Central memory CD8-positive, alpha-beta T cell (primary cell): Measurements from ENCODE around the gene ILRUN.
"Not testable (repeated sequence)": the region's sequence is repeated elsewhere in the genome, so short reads cannot be mapped to it uniquely, and the experiment has no call there.

ENCODE experiments used
- ATAC-seq: fragments of 150-1000 bp; cut with Tn5 transposase; replicated peaks from 2 replicates; pipeline ENCODE4 v1.10.0; 2022; ENCODE audit warnings: mild to moderate bottlenecking, moderate FRiP score, moderate number of reproducible peaks; ENCODE audit not compliant: poor library complexity, severe bottlenecking; ENCODE audit errors: extremely low read depth
- DNase-seq, 2 donors: peaks; one replicate each; pipeline ENCODE4 v3.0.0; 2021; ENCODE audit warnings: low spot score in 2 of 2
- H3K27ac Mint-ChIP-seq: one replicate; pipeline ENCODE4 v1.8.0; 2022; ENCODE audit warnings: low read depth, mild to moderate bottlenecking, moderate library complexity, mixed read lengths
- H3K27me3 Mint-ChIP-seq: one replicate; pipeline ENCODE4 v1.8.0; 2022; ENCODE audit warnings: mixed read lengths
- H3K36me3 Mint-ChIP-seq: one replicate; pipeline ENCODE4 v1.8.0; 2022; ENCODE audit warnings: mild to moderate bottlenecking, moderate library complexity, mixed read lengths; ENCODE audit not compliant: insufficient read depth
- H3K4me1 Mint-ChIP-seq: one replicate; pipeline ENCODE4 v1.8.0; 2022; ENCODE audit warnings: mixed read lengths
- H3K4me3 Mint-ChIP-seq: one replicate; pipeline ENCODE4 v1.8.0; 2022; ENCODE audit warnings: mild to moderate bottlenecking, moderate library complexity, mixed read lengths
- H3K9me3 Mint-ChIP-seq: one replicate; pipeline ENCODE4 v1.8.0; 2022; ENCODE audit warnings: mixed read lengths

Gene ILRUN

DNA sequence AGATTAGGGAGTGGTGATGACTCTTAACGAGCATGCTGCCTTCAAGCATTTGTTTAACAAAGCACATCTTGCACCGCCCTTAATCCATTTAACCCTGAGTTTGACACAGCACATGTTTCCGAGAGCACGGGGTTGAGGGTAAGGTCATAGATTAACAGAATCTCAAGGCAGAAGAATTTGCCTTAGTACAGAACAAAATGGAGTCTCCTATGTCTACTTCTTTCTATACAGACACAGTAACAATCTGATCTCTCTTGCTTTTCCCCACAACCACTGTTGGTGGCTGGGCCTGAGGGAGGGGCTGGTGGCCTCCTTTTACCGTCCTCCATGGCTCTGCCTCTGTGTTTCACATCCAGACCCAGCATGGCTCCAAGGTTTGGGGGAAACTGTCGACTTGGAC is 23.6 kb upstream of the ILRUN start:
- H3K36me3 Mint-ChIP-seq, DNase-seq, H3K27ac Mint-ChIP-seq, H3K27me3 Mint-ChIP-seq, H3K9me3 Mint-ChIP-seq, ATAC-seq, H3K4me1 Mint-ChIP-seq, H3K4me3 Mint-ChIP-seq: not testable (repeated sequence)

DNA sequence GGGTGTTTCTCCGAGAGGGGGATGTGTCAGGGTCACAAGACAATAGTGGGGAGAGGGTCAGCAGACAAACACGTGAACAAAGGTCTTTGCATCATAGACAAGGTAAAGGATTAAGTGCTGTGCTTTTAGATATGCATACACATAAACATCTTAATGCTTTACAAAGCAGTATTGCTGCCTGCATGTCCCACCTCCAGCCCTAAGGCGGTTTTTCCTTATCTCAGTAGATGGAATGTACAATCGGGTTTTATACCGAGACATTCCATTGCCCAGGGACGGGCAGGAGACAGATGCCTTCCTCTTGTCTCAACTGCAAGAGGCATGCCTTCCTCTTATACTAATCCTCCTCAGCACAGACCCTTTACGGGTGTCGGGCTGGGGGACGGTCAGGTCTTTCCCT is 23.1 kb upstream of the ILRUN start:
- H3K36me3 Mint-ChIP-seq, H3K9me3 Mint-ChIP-seq, H3K4me3 Mint-ChIP-seq, H3K27ac Mint-ChIP-seq, DNase-seq, H3K4me1 Mint-ChIP-seq, H3K27me3 Mint-ChIP-seq, ATAC-seq: not testable (repeated sequence)

DNA sequence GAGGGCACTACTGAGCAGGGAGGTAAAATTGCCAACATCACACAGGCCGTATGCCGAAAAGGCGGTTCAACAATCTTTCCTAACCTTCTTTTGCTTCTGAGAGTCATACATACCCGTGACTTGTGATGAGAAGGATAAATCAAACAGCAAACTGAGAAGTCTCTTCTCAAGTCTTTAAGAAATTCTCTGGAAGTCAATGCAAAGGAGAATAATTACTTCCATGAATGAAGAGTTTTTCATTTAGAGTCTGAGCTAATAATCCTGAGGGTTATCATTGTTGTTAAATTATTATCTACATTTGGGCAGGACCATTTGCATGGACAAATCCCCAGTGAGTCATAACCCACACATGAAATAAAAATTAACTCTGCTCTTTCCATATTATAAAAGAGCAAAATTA is 22.4 kb upstream of the ILRUN start:
- Mint-ChIP-seq H3K36me3 (no peaks in the 10 kb centered on the region), H3K4me3 (no peak overlapping the region), H3K9me3 (no peaks in the 10 kb centered on the region), H3K27ac (no peak overlapping the region), H3K27me3 (no peaks in the 10 kb centered on the region), H3K4me1 (no peaks in the 10 kb centered on the region)
- DNase-seq, result no peak
- no peak for ATAC-seq

DNA sequence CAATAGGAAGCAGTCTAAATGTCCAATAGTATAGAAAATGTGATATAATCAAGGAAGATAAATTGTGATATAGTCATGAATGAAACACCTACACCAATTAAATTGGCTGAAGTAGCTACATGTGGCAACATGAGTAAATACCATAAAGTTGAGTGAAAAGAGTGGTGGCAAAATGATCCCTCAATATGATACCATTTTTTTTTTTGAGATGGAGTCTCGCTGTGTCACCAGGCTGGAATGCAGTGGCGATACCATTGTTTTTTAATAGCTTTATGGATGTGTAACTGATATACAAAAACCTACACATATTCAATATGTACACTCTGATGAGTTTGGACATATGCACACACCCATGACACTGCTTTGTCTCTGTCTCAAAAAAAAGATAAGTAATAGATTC is 20.9 kb upstream of the ILRUN start:
- no peaks in the 10 kb centered on the region for H3K36me3 Mint-ChIP-seq
- no peaks in the 10 kb centered on the region for H3K27me3 Mint-ChIP-seq
- ATAC-seq (no peak), DNase-seq (no peak)
- no peak overlapping the region for H3K4me3 Mint-ChIP-seq
- H3K27ac Mint-ChIP-seq, result no peak overlapping the region
- H3K4me1 Mint-ChIP-seq, result no peaks in the 10 kb centered on the region
- no peaks in the 10 kb centered on the region for H3K9me3 Mint-ChIP-seq

DNA sequence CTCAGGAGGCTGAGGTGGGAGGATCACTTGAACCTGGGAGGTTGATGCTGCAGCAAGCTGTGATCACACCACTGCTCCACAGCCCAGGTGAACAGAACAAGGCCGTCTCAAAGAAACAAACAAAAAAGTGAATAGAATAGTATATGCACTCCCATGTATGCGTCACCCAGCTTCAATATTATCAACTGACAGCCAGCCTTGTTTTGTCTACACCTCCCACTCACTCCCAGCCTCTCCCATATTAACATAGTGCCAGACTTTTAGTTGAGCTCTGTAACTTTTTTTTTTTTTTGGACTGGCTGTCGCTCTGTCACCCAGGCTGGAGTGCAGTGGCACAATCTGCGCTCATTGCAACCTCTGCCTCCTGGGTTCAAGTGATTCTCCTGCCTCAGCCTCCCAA is 18.1 kb upstream of the ILRUN start:
- no peaks in the 10 kb centered on the region for H3K4me1 Mint-ChIP-seq
- DNase-seq (no peak), ATAC-seq (no peak)
- no peak overlapping the region for H3K27ac Mint-ChIP-seq
- no peak overlapping the region for H3K4me3 Mint-ChIP-seq
- H3K36me3 Mint-ChIP-seq, result no peaks in the 10 kb centered on the region
- H3K27me3 Mint-ChIP-seq, result no peaks in the 10 kb centered on the region
- no peaks in the 10 kb centered on the region for H3K9me3 Mint-ChIP-seq

DNA sequence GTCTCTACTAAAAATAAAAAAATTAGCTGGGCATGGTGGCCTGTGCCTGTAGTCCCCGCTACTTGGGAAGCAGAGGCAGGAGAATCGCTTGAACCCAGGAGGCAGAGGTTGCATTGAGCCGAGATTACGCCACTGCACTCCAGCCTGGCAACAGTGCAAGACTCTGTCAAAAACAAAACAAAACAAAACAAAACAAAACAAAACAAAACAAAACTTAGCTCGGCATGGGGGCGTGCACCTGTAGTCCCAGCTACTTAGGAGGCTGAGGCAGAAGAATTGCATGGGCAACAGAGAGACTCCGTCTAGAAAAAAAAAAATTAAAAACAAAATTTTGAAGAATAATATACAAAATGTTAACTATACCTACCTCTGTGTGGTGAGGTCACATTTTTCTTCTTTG is 16.3 kb upstream of the ILRUN start:
- not testable (repeated sequence) for H3K27me3 Mint-ChIP-seq, H3K36me3 Mint-ChIP-seq, H3K9me3 Mint-ChIP-seq, H3K4me3 Mint-ChIP-seq, DNase-seq, H3K4me1 Mint-ChIP-seq, H3K27ac Mint-ChIP-seq, ATAC-seq

DNA sequence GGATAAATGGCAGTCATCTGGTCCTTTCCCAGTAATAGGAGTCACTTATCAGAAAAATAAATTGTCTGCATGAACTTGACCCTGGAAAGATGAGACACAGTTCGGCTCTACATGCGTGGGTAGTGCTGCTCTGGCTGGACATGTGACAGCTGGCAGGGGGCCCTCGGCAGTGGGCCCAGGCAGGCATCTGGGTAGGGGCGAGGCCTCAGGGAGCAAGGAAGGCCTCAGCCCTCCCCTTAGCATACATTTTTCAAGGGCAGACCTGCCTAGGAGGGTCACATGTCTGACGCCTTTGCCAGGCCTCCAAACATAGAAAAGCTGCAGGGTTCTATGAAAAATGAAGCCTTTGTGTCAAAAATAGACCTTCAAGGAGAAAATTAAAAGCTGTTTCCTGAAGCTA is 12.8 kb upstream of the ILRUN start:
- no peaks in the 10 kb centered on the region for H3K36me3 Mint-ChIP-seq
- no peak overlapping the region for H3K4me3 Mint-ChIP-seq
- DNase-seq (no peak), ATAC-seq (no peak)
- H3K9me3 Mint-ChIP-seq, result no peaks in the 10 kb centered on the region
- H3K27ac Mint-ChIP-seq, result no peak overlapping the region
- no peaks in the 10 kb centered on the region for H3K27me3 Mint-ChIP-seq
- H3K4me1 Mint-ChIP-seq, result no peaks in the 10 kb centered on the region

DNA sequence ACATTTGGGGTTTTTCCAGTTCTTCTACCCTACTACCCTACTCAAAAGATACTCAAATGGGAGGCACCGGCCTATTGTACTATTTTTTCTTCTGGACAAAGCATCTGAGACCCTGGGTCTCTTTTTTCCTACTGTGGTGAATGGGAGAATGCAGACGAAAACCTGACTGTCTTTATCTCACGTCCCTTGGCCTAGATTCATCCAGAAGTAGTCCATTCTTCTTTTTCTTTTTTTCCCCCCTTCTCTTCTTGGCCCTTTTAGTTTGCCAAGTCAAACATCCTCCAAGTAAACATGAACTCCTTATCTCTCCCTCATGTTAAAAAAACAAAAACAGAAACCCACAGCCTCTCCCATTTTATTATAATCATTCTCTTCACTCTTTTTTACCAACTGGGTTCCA is 8.7 kb upstream of the ILRUN start:
- ATAC-seq (no peak), DNase-seq (no peak)
- H3K27me3 Mint-ChIP-seq, result no peaks in the 10 kb centered on the region
- H3K4me3 Mint-ChIP-seq, result no peak overlapping the region
- H3K27ac Mint-ChIP-seq, result peak overlapping the region; percentile 16
- no peaks in the 10 kb centered on the region for H3K9me3 Mint-ChIP-seq
- H3K36me3 Mint-ChIP-seq, result no peaks in the 10 kb centered on the region
- H3K4me1 Mint-ChIP-seq, result no peaks in the 10 kb centered on the region

DNA sequence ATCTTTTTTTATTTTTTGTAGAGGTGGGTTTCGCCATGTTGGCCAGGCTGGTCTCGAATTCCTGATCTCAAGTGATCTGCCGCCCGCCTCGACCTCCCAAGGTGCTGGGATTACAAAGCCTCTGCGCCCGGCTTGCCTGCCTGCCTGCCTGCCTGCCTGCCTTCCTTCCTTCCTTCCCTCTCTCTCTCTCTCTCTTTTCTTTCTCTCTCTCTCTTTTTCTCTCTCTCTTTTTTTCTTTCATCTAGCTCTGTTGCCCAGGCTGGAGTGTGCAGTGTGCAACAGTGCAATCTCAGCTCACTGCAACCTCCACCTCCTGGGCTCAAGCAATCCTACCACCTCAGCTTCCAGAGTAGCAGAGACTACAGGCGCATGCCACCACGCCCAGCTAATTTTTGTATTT is 4.6 kb upstream of the ILRUN start:
- ATAC-seq, result no peak
- Mint-ChIP-seq H3K36me3 (peaks cover 8% of the 10 kb centered on the region), H3K4me3 (no peak overlapping the region), H3K27ac (no peak overlapping the region), H3K9me3 (no peaks in the 10 kb centered on the region), H3K27me3 (no peaks in the 10 kb centered on the region), H3K4me1 (peaks cover 9% of the 10 kb centered on the region)
- DNase-seq, result no peak

DNA sequence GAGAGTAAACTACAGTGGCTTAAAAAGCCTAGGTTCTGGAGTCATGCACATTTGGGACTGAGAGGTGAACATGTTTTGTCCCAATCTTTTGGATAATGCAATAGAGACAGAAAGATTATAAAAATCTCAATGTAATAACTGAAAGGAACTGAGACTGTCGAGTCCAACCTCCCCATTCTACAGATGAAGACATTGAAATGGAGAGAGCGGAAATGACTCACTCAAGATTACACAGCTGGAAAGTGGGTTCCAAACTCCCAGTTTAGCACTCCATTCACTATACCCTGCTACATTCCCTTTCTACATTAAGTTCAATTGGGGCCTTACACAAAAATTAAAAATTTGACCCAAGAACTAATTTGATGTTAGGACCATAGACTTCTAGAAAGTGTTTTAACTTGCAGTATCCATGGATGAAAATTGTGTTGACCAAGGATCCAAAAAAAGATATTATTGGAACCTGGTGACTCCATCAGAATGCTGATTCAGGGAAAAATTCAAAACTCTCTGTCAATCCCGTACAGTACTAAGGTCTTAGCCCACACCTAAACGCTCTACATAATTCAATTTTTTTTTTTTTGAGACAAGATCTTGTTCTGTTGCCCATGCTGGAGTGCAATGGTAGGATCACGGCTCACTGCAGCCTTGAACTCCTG is 1.5 kb upstream of the ILRUN start:
- Mint-ChIP-seq H3K36me3 (peaks cover 11% of the 10 kb centered on the region), H3K4me3 (peak overlapping the region; percentile 95), H3K27me3 (no peaks in the 10 kb centered on the region), H3K9me3 (no peaks in the 10 kb centered on the region), H3K4me1 (peaks cover 40% of the 10 kb centered on the region), H3K27ac (no peak overlapping the region)
- ATAC-seq, result no peak
- DNase-seq, result no peak

DNA sequence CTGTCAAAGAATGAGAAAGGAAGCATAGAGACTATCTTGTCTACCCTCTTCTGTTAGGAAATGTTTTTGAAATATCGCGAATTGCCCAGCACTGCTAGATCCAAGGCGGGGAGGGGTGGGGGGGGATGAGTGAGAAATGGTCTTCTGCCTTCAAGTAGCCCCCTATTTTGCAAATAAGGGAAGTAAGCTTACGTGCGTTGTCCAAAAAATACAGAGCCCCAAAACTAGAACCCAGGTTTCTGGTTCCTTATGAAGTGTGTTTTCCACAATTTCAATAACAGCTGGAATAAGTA is 923 bp upstream of the ILRUN start:
- no peak for DNase-seq
- ATAC-seq, result peak; percentile 8
- peaks cover 41% of the 10 kb centered on the region for H3K4me1 Mint-ChIP-seq
- peak overlapping the region; percentile 92 for H3K27ac Mint-ChIP-seq
- peaks cover 11% of the 10 kb centered on the region for H3K36me3 Mint-ChIP-seq
- H3K9me3 Mint-ChIP-seq, result no peaks in the 10 kb centered on the region
- H3K27me3 Mint-ChIP-seq, result no peaks in the 10 kb centered on the region
- H3K4me3 Mint-ChIP-seq, result peak overlapping the region; percentile 95

DNA sequence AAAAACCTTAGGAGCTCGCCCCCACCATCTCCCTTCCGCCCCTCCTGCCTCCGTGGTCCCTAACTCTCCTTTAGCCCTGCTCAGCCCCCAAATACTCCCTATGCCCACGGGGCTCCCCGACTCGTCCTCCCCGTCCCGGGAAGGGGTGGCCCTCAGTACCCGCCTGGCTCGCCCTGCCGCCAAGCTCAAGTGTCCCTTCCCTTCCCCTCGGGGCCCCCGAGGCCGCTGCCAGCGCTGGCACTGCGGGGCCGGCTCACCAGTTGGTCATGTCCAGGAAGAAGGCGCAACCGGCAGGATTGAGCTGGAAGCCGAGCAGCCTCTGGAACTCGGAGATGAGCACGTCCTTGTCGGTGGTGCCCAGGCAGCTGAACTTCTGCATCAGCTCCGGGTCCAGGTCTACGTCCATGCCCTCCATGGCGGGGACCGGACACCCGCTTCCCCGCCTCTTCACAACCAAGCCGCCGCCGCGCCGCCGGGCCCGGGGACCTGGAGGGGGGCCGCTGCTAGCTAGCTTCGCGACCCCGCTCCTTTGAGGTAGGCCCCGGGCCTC is 303 bp downstream of the ILRUN start:
- DNase-seq (no peak), ATAC-seq (peak; percentile 26)
- H3K36me3 Mint-ChIP-seq, result peaks cover 11% of the 10 kb centered on the region
- H3K4me3 Mint-ChIP-seq, result peak overlapping the region; percentile 95
- H3K27ac Mint-ChIP-seq, result peak overlapping the region; percentile 92
- H3K9me3 Mint-ChIP-seq, result no peaks in the 10 kb centered on the region
- H3K27me3 Mint-ChIP-seq, result no peaks in the 10 kb centered on the region
- H3K4me1 Mint-ChIP-seq, result peaks cover 43% of the 10 kb centered on the region

DNA sequence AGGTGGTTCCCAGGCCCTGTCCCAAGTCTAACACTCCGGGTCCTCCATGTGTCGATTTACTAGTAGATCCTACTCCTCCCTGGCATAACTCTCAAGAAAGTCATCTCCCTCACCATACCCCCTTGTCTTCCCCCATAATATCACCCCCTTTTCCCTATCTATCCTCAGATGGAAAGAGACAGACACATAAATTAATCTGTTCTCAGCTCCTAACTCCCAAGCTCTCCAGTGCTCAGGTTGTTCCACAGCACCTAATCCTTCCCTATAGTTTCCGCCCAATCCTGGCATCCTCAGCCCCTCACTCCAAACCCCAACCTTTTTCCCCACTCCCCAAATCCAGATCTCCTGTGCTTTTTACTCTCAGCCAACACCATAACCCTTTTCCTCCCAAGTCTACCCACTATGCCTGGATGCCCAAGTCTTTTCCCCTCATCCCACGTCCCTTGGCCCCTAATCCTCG is 808 bp downstream of the ILRUN start:
- peaks cover 11% of the 10 kb centered on the region for H3K36me3 Mint-ChIP-seq
- H3K4me1 Mint-ChIP-seq, result peaks cover 45% of the 10 kb centered on the region
- ATAC-seq (no peak), DNase-seq (no peak)
- H3K27me3 Mint-ChIP-seq, result no peaks in the 10 kb centered on the region
- peak overlapping the region; percentile 95 for H3K4me3 Mint-ChIP-seq
- peak overlapping the region; percentile 92 for H3K27ac Mint-ChIP-seq
- no peaks in the 10 kb centered on the region for H3K9me3 Mint-ChIP-seq
